GF-D8 (cell line): Measurements from ENCODE around the gene MBD1.
"Not testable (repeated sequence)": the region's sequence is repeated elsewhere in the genome, so short reads cannot be mapped to it uniquely, and the experiment has no call there.

Source experiments
- DNase-seq: peaks from one replicate; lab custom pipeline; 2025; lab: John Stamatoyannopoulos, UW

Gene MBD1

GRCh38 chr18:50293039-50293438, 11.7 kb upstream of the MBD1 start:
- DNase-seq, result no peak

GRCh38 chr18:50289108-50289443, 7.8 kb upstream of the MBD1 start:
- no peak for DNase-seq

GRCh38 chr18:50288348-50289107, 7.2 kb upstream of the MBD1 start:
- DNase-seq, result not testable (repeated sequence)

DNA sequence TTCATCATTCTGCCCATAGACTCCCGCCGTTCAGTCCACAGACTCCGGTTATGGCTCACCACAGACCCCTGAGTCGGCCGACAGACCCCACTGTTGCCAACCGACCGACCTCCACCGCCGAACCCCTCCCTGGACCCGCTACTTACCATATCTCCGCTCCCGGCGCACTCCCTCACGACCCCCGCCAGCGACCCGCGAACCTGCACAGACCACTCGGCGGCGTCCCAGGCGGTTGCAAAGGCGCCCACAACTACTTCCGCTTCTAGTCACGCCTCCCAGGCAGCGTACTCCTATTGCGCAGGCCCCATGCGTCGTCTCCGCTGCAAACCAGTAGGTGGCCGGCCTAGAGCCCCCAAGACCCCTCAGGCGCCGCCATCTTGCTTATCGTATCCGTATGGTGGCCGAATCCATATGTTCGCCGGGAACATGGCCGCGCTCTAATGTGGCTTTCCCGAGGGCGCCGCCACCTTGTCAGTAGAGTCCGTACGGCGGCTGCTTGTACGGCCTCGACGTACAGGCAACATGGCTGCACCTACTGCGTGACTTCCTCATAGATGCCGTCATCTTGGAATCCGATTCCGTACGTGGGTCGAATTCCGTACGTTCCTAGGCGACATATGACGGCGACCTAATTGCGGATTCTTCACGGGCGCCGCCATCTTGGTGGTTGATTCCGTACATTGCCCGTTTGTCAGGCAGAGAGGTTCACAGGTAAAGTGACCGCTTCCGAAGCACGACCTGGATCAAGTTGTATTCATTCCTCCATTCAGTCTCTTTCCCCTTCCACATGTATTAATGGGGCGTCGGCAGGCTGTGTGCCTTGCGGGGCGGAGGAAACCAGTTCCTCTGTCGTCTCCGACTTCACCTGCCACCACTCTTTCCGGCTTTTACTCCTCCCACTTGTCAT, 6.4 kb upstream of the MBD1 start, which contains the start of gene CXXC1:
Gene CXXC1, minus strand, starts transcription at position 252 of the 907 bp plus-strand sequence. Its CDS starts 103 bp downstream, at position 149.
- DNase-seq, result peak; percentile 100

- no peak for DNase-seq
Measured at GRCh38 chr18:50287028-50287440, 5.7 kb upstream of the MBD1 start.

GRCh38 chr18:50286391-50287027, 5.2 kb upstream of the MBD1 start:
- DNase-seq, result no peak

GRCh38 chr18:50285631-50286321, 4.5 kb upstream of the MBD1 start:
- no peak for DNase-seq

DNA sequence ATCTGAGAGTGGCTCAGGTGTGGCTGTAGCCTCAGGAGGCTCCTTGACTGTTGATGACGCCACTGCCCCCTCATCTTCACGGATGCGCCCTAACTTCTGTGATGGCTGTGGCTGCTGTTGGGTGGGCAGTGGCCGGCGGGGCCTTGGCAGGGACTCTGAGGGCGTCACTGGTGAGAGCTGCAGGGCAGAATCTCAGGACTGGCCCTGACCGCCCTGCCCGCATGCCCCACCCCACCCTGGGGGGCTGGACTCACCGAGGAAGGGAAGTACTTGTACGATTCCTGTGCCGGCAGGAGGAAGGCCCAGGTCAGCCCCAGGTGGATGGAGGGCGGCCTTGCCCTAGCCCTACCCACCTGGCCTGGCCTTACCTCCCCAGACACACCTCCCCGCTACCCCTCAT, 3.7 kb upstream of the MBD1 start:
- no peak for DNase-seq

- no peak for DNase-seq
Measured at GRCh38 chr18:50284255-50284885, 3.0 kb upstream of the MBD1 start.

DNA sequence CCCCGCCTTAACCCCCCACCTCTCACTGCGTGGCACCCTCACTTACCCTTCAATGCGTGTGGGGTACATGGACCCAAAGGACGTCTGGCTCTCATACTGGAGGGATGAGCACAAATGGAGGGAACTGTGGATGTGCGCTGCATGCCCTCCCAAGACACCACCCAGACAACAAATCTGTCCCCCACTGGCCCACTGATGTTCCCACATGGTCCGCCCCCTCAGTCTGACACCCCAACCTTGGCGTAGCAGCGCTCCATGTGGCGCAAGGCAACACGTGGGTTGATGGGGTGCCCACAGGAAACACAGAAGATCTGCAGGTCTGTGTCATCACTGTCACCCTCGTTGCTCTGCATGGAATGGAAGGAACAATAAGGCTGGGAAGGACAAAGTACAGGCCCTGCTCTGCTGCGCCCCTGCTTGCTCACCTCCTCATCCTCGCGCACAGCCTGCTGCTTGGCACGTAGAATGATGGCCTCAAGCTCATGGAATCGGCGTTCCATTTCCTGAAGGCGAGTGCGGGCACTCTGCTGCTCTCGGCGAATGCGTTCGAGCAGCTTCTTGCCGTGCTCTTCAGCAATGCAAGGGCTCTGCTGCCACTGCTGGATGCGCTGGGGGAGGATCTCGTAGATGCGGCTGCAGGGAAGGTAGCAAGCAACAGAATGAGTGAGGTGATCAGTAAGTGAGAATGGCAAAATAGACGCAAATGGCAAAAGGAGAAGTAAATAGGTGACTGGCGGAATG, 2.3 kb upstream of the MBD1 start:
- DNase-seq, result no peak

DNA sequence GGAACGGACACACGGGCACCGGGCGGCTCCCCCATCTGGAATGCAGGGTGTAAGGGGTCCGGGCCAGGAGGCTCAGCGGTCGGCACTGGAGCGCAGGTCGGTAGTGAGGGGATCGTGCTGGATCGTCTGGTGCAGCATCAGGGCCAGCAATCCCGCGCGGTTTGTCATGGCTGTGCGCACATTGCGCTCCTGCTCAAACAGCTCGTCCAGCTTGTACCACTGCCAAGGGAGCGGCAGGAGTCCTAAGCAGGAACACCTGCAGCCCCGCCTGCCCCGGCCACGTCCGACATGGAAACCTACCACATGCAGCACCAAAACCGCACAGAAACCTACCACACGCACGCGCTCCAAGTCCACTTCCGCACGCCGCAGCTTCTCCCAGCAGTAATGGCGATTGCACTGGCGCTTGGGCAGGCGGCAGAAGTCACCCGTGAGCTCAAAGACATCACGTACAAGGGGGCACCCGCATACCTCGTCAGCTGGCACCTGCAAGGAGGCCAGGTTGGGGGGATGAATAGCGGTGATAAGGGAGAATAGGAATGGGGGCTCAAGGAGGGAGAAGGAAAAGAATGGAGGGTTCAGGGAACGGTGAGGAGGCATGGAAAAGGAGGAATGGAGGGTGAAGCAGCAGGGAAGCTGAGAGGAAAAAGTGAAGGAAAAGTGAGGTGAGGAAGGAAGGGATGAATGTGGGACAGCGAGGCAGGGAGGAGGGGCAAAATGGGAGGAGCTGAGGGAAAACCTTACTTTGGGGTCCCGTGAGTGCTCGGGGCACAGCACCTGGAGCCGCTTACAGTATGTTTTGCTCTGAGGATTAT, 1.4 kb upstream of the MBD1 start:
- DNase-seq, result no peak

DNA sequence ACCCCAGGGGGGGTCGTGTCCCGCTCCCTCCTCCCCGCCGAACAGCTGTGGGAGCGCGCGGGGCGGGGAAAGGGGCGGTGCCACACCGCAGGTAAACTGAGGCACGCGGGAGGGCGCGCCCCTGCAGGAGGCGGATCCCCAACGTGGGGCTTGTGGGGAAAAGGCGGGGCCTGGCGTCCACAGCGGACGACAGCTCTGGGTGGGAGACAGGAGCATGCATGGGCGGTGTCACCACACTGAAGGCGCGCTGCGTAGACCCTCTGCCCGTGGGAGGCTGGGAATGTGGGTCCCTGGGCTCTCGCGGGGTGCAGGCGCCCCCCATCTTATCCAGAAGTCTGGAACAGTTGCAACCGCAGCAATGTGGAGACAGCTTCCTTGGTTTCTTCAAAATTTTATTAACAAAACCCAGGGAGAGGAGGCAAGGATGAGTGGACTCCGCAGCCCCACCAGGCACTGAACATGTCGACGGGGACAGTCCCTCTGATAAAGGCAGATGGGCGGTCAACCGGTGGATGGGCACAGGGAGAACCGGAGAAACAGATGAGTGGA, 723 bp upstream of the MBD1 start:
- no peak for DNase-seq

DNA sequence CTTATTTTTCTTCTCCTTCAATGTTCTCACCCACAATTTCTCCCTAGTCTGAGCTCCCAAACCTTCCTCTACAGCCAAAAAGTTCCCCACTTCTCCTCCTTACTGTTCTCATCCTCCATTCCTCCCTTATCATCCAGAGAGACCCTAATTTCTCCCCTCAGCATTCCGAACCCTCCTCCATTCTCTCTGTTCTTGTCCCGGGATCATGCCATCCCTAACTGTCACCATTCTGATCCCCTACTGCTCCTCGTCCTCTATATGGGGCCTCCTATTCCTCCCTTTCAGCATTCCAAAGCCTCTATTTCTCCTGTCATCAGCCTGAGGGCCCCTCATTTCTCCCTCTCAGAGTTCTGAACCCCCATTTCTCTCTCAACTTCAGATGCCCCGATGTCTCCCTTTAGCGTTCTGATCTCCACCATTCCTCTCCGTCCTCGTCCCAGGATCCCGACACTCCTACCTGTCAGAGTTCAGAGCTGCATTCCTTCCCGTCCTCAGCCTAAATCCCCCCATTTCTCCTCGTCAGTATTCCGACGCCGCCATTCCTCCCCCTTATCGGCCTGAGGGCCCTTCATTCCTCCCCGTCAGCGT, 522 bp downstream of the MBD1 start:
- no peak for DNase-seq

GRCh38 chr18:50279752-50280151, 1.6 kb downstream of the MBD1 start:
- no peak for DNase-seq

- no peak for DNase-seq
Measured at GRCh38 chr18:50277942-50278341, 3.4 kb downstream of the MBD1 start.

DNA sequence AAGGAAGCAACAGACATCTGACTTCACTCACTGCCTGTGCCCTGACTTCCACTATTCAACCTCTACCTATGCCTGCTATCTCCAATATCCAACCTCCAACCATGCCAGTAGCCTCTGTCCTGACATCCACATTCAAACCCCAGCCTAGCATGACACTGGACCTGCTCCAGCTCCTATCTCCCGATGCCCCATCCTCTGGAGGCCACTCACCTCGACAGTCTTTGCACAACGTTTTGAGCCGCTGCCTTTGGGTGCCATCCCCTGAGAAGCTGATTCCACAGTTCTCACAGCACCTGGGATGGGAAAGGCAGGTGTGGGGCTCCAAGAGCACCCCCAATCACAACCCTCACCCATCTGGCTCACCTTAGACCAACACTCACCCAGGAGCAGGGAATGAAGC, 4.9 kb downstream of the MBD1 start:
- no peak for DNase-seq

GRCh38 chr18:50275503-50276036, 5.8 kb downstream of the MBD1 start:
- DNase-seq, result no peak

GRCh38 chr18:50274941-50275340, 6.4 kb downstream of the MBD1 start:
- no peak for DNase-seq

DNA sequence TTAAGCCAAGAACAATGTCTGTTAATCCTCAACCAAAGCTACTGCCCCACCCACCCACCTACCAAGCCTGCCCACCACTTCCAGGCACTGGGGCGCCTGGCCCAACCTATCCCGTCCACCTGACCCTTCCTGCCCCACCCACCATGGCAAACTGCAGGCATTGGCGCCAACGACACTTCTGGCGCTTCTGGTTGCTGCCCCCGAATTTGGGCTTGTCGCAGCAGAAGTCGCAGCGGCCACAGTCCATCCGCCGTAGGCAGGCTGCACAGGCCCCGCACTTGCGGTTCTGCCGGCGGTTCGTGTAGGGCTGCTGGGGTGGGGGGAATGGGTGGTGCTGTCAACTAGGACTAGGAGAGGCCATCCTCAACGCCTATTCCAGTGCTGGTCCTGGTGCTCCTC, 7.3 kb downstream of the MBD1 start:
- no peak for DNase-seq
